Measurements from ENCODE around the gene NKX1-1. TPM values are rescaled to one million over a fixed set of nuclear protein-coding genes. Genes with fewer than 3 reads are reported as not detected.

The NKX1-1 gene
- total RNA-seq, 1 experiment from 2014 or later, result not detected

DNA sequence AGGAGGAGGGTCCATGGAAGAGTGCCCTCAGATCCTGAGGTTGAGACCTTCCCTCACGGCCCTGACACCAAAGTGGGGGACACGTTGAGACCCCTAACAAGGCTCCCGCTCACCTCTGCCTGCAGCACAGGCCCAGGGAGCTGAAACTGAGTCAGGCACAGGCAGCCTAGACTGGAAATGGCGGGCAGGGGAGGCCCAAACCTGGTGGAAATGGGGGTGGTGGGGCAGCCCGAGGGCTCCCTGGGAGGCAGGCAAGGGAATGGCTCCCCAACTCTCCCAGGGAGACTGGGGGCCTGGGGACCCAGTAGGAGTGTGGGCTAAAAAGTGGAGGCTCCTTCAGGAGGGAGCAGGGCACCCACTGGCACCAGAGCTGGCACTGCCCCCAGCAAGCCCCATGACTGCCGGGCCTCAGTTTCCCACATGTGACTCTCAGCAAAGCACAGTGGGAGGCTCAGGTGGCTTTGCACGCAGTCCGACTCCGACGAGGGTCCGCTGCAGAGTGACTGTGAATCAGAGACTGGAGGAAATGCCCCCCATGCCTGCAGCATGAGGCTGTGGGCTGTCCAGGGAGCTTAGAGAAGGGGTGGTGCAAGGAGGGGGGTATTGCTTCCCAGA, 5.9 kb downstream of the NKX1-1 start:
- no TSS peak for BruUV-seq (replicated peaks)
- Histone ChIP-seq H3K9me3 (ENCODE audit: insufficient read depth, low read depth) (no peaks in the 10 kb centered on the region), H3K36me3 (ENCODE audit: low read depth) (no peaks in the 10 kb centered on the region), H4K20me1 (ENCODE audit: insufficient read depth) (no peaks in the 10 kb centered on the region), H3K4me3 (no peak overlapping the region), H3F3A (ENCODE audit: insufficient read depth, low read depth) (no peaks in the 10 kb centered on the region), H3K4me2 (no peak overlapping the region; the same call in 1 of the 2 replicates), H3K79me2 (ENCODE audit: low read depth) (no peaks in the 10 kb centered on the region), H2AFZ (no peak overlapping the region), H3K4me1 (replicated peaks; ENCODE audit: insufficient read depth) (no peaks in the 10 kb centered on the region), H3K27me3 (ENCODE audit: insufficient read depth, low read depth) (peaks cover 43% of the 10 kb centered on the region), H3K9me2 (ENCODE audit: insufficient read depth) (no peaks in the 10 kb centered on the region), H3K27ac (no peak overlapping the region)
- intact Hi-C loops (cut with micrococcal nuclease; ENCODE audit: unreplicated experiment), result no loop called here
- ChIA-PET POLR2A (ENCODE audit: unreplicated experiment) (no interaction called here), CTCF (interaction anchor here (0.7 kb wide), 1 partner anchor 113 kb away, joined by 8 read pairs; no protein-coding TSS in a partner anchor)
- DNase-seq, result no peak
- TF ChIP-seq EZH2 (IDR thresholded peaks at IDR 0.05; ENCODE audit: low read depth), result no peak
- TF ChIP-seq, protein P1, sequence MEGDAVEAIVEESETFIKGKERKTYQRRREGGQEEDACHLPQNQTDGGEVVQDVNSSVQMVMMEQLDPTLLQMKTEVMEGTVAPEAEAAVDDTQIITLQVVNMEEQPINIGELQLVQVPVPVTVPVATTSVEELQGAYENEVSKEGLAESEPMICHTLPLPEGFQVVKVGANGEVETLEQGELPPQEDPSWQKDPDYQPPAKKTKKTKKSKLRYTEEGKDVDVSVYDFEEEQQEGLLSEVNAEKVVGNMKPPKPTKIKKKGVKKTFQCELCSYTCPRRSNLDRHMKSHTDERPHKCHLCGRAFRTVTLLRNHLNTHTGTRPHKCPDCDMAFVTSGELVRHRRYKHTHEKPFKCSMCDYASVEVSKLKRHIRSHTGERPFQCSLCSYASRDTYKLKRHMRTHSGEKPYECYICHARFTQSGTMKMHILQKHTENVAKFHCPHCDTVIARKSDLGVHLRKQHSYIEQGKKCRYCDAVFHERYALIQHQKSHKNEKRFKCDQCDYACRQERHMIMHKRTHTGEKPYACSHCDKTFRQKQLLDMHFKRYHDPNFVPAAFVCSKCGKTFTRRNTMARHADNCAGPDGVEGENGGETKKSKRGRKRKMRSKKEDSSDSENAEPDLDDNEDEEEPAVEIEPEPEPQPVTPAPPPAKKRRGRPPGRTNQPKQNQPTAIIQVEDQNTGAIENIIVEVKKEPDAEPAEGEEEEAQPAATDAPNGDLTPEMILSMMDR (conservative IDR thresholded peaks at IDR 0.05), result no peak

DNA sequence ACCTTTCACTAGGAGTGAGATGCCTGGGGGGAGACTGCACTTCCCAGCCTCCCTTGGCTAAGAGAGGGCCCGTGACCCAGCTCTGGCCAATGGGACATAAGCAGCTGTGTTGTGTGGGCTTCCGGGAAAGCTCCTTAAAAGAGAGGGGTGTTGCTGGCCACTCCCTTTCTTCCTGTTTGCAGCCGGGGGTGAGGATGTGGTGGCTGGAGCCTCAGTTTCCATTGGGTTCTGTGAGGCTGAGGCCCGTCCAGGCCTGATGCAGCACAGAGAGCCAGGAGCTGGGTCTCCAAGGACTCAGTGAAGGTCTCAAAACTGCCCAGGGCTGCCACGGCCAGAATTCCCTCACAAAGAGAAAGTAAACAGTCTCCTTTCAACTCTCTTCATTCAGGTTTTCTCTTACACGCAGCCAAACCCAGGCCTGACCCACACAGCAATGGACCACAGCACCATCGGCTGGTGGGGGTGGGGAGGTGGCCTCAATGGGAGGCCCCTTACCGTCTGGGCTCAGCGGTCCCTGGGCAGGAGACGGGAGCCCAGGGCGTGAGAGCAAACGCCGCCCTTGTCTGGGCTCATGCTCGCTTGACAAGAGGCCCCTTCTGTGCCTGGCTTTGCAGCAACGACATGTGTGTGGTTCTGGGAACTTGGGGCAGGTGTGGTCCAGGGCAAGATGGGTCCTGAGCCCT, 6.6 kb downstream of the NKX1-1 start:
- peak overlapping the region; percentile 65 for H3K4me2 ChIP-seq
- BruUV-seq (replicated peaks), result no TSS peak

DNA sequence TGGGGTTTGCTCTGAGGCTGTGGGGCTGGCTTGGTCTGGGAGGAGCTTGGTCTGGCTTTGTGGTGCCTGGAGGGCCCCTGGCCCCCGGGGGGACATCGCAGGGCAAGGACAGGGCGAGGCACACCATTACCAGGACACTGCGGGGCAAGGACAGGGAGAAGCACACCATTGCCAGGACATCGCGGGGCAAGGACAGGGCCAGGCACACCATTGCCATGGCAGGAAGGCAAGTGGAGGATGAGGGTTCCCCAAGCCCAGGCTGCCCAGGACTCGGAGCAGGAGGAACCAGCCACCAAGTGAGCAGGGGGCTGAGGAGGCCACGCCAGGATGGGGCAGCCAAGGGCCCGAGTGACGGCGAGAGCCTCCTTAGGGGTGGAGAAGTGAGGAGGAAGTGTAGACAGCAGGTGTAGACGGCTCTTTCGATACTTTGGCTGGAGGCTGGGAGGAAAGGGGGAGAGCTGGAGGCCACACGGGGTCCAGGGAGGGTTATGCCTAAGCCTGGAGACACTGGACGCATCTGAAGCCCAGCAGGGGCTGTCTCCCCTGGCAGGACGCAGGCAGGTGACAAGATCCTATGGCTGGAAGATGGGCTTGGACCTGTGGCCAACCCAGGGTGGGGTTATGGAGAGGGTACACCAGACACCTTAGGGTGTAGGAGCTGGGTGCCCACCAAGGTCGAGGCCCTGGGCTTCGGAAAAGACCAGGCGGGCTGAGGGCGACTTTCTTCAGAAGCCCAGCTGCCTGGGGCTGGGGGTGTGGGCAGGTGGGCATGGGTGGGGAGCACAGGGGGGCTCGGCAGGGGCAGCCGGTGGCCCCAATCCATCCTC, 7.3 kb downstream of the NKX1-1 start:
- no peak for DNase-seq
- H3K9me3 ChIP-seq (ENCODE audit: insufficient read depth, low read depth), result no peaks in the 10 kb centered on the region
- H3K4me3 ChIP-seq, result no peak overlapping the region
- ChIA-PET CTCF (no interaction called here), POLR2A (ENCODE audit: unreplicated experiment) (no interaction called here)
- TF ChIP-seq, protein P1 (conservative IDR thresholded peaks at IDR 0.05), result no peak
- no peak for TF ChIP-seq EZH2 (IDR thresholded peaks at IDR 0.05; ENCODE audit: low read depth)
- intact Hi-C loops (cut with micrococcal nuclease; ENCODE audit: unreplicated experiment), result no loop called here
- BruUV-seq (replicated peaks), result no TSS peak
- no peaks in the 10 kb centered on the region for H3K9me2 ChIP-seq (ENCODE audit: insufficient read depth)
- H3K4me2 ChIP-seq, result peak overlapping the region; percentile 65; the same call in 1 of the 2 replicates
- no peaks in the 10 kb centered on the region for H3K4me1 ChIP-seq (replicated peaks; ENCODE audit: insufficient read depth)
- no peaks in the 10 kb centered on the region for H3K79me2 ChIP-seq (ENCODE audit: low read depth)
- H3K36me3 ChIP-seq (ENCODE audit: low read depth), result no peaks in the 10 kb centered on the region
- H3F3A ChIP-seq (ENCODE audit: insufficient read depth, low read depth), result no peaks in the 10 kb centered on the region
- H3K27me3 ChIP-seq (ENCODE audit: insufficient read depth, low read depth), result peaks cover 43% of the 10 kb centered on the region
- no peaks in the 10 kb centered on the region for H4K20me1 ChIP-seq (ENCODE audit: insufficient read depth)
- H3K27ac ChIP-seq, result no peak overlapping the region
- no peak overlapping the region for H2AFZ ChIP-seq

More for the DNA sequence above, 6.6 kb downstream of the NKX1-1 start:
- no peak for DNase-seq
- Histone ChIP-seq H3K9me2 (ENCODE audit: insufficient read depth) (no peaks in the 10 kb centered on the region), H3K4me3 (peak overlapping the region; percentile 26; the same call in 1 of the 2 replicates), H3K9me3 (ENCODE audit: insufficient read depth, low read depth) (no peaks in the 10 kb centered on the region), H3K79me2 (ENCODE audit: low read depth) (no peaks in the 10 kb centered on the region), H3K4me1 (replicated peaks; ENCODE audit: insufficient read depth) (no peaks in the 10 kb centered on the region), H3K27ac (no peak overlapping the region), H3K27me3 (ENCODE audit: insufficient read depth, low read depth) (peaks cover 43% of the 10 kb centered on the region), H3F3A (ENCODE audit: insufficient read depth, low read depth) (no peaks in the 10 kb centered on the region), H2AFZ (no peak overlapping the region; the same call in 1 of the 2 replicates), H3K36me3 (ENCODE audit: low read depth) (no peaks in the 10 kb centered on the region), H4K20me1 (ENCODE audit: insufficient read depth) (no peaks in the 10 kb centered on the region)
- ChIA-PET CTCF (interaction anchor here (0.7 kb wide), 1 partner anchor 114 kb away, joined by 8 read pairs; no protein-coding TSS in a partner anchor), POLR2A (ENCODE audit: unreplicated experiment) (no interaction called here)
- TF ChIP-seq, protein P1 (conservative IDR thresholded peaks at IDR 0.05), result no peak
- TF ChIP-seq EZH2 (IDR thresholded peaks at IDR 0.05; ENCODE audit: low read depth), result no peak
- intact Hi-C loops (cut with micrococcal nuclease; ENCODE audit: unreplicated experiment), result no loop called here
